Muscle of leg (tissue), 11 donors: Measurements from ENCODE around the gene A1CF. TPM values are rescaled to one million over a fixed set of nuclear protein-coding genes. Genes with fewer than 3 reads are reported as not detected.
A peak's percentile ranks its signal among the peaks of the same experiment; 100 is the strongest.

Experiments
- DNase-seq: peaks from one replicate; pipeline ENCODE4 v3.0.0; 2013
- H3K27ac ChIP-seq: one replicate; pipeline ENCODE4 v1.5.1; 2013; ENCODE audit warnings: mild to moderate bottlenecking, low read length, control low read depth
- H3K27me3 ChIP-seq: one replicate; pipeline ENCODE4 v1.6.1; 2013; ENCODE audit warnings: low read length; ENCODE audit not compliant: control insufficient read depth, insufficient read depth
- H3K36me3 ChIP-seq: one replicate; pipeline ENCODE4 v1.6.1; 2013; ENCODE audit warnings: low read length; ENCODE audit not compliant: control insufficient read depth, insufficient read depth
- H3K4me1 ChIP-seq: one replicate; pipeline ENCODE4 v1.6.1; 2013; ENCODE audit warnings: low read length; ENCODE audit not compliant: control insufficient read depth, insufficient read depth
- H3K4me3 ChIP-seq: one replicate; pipeline ENCODE4 v1.5.1; 2013; ENCODE audit warnings: low read length, control low read depth
- H3K9me3 ChIP-seq: replicated peaks from 2 replicates; pipeline ENCODE4 v1.6.1; 2013; ENCODE audit warnings: low read depth, low read length; ENCODE audit not compliant: control insufficient read depth
- WGBS: methylation state at CpG from one replicate; pipeline ENCODE4 v1.1.5; 2013; ENCODE audit warnings: missing lambda C conversion rate; ENCODE audit not compliant: insufficient coverage; 5-methylcytosine and 5-hydroxymethylcytosine counted together
- polyA plus RNA-seq, 8 donors: library from polyadenylated mRNA; unstranded; fragments of 120-200 nt; gene quantifications; one replicate each; pipeline versions ENCODE4 v1.2.1 to v1.2.3, GENCODE V29; 2013; ENCODE audit warnings: inconsistent platforms in 1 of 8, low replicate concordance in 1 of 8; ENCODE audit not compliant: insufficient read length in 8 of 8, insufficient read depth in 1 of 8
- total RNA-seq: library from RNA; stranded (reverse); fragments of 120-200 nt; gene quantifications from one replicate; pipeline ENCODE4 v1.2.4, GENCODE V29; 2013

Gene A1CF
- total and polyA plus RNA-seq, 9 donors = 0.01 to 2.4 (median 0.11) TPM; not detected in 4

- Histone ChIP-seq H3K27ac (no peak overlapping the region), H3K36me3 (no peaks in the 10 kb centered on the region), H3K27me3 (no peaks in the 10 kb centered on the region), H3K4me3 (no peak overlapping the region), H3K9me3 (no peaks in the 10 kb centered on the region), H3K4me1 (no peaks in the 10 kb centered on the region)
- 26% methylated on average over 4 of the region's 5 CpGs for WGBS
- no peak for DNase-seq
Measured at GRCh38 chr10:50874723-50875122, 10.7 kb downstream of the A1CF start.

DNA sequence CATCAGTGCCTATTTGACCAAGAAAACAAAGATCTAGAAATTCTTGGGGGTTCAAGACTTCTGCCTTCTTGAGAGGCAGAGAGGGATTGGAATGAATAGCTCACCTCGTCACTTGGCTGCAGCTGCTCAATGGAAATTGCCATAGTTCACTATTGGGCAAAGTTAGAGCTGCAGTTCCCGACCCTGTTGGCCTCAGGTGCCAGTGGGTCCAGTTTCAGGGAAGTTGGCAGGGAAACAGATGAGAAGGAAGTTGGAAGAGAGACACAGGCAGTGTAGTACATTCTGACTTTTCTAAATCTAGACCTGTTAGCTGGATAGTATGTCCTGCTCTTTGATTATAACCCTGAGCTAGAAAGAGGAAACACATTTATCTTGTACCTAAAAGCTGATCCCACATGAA lies 19.1 kb downstream of the A1CF start:
- DNase-seq = no peak
- Histone ChIP-seq H3K36me3 (no peaks in the 10 kb centered on the region), H3K27ac (no peak overlapping the region), H3K4me3 (no peak overlapping the region), H3K9me3 (no peaks in the 10 kb centered on the region), H3K4me1 (no peaks in the 10 kb centered on the region), H3K27me3 (no peaks in the 10 kb centered on the region)
- WGBS = 42% methylated on average over 2 of the region's 2 CpGs

- Histone ChIP-seq H3K36me3 (no peaks in the 10 kb centered on the region), H3K9me3 (no peaks in the 10 kb centered on the region), H3K27ac (no peak overlapping the region), H3K4me3 (no peak overlapping the region), H3K27me3 (no peaks in the 10 kb centered on the region), H3K4me1 (no peaks in the 10 kb centered on the region)
- WGBS = no CpG with 5 or more reads among the region's 3 CpGs
- DNase-seq = no peak
Measured at GRCh38 chr10:50862719-50863118, 22.7 kb downstream of the A1CF start.

- no peaks in the 10 kb centered on the region for H3K4me1 ChIP-seq
- no peak overlapping the region for H3K4me3 ChIP-seq
- H3K9me3 ChIP-seq = no peaks in the 10 kb centered on the region
- H3K27ac ChIP-seq = no peak overlapping the region
- no peak for DNase-seq
- no peaks in the 10 kb centered on the region for H3K27me3 ChIP-seq
- H3K36me3 ChIP-seq = no peaks in the 10 kb centered on the region
Measured at GRCh38 chr10:50861370-50861769, 24.1 kb downstream of the A1CF start.

- no peak for DNase-seq
- Histone ChIP-seq H3K9me3 (no peaks in the 10 kb centered on the region), H3K27me3 (no peaks in the 10 kb centered on the region), H3K27ac (no peak overlapping the region), H3K4me1 (no peaks in the 10 kb centered on the region), H3K4me3 (no peak overlapping the region), H3K36me3 (no peaks in the 10 kb centered on the region)
- no CpG with 5 or more reads among the region's 5 CpGs for WGBS
Measured at GRCh38 chr10:50857579-50857978, 27.8 kb downstream of the A1CF start.

- no peaks in the 10 kb centered on the region for H3K9me3 ChIP-seq
- H3K27ac ChIP-seq = no peak overlapping the region
- WGBS = no CpG with 5 or more reads among the region's 1 CpG
- H3K36me3 ChIP-seq = no peaks in the 10 kb centered on the region
- H3K27me3 ChIP-seq = no peaks in the 10 kb centered on the region
- no peaks in the 10 kb centered on the region for H3K4me1 ChIP-seq
- no peak overlapping the region for H3K4me3 ChIP-seq
- DNase-seq = no peak
Measured at GRCh38 chr10:50855461-50855860, 30.0 kb downstream of the A1CF start.

DNA sequence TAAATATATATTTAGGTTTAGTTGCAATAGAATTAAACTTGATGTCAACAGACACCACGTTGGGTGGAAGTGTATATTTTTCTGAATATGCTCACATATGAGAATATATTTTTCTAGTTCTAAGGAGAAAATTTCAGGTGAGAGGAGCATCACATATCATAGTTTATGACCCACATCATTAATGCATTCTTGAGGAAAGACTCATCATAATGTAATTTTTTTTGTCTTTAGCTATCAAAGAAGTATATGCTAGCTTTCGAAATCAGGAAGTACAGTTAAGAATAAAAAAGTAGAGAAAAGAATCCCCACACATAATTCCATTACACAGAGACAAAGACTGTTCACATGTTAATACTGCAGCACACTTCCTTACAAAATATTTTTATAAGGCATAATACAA lies 30.4 kb downstream of the A1CF start:
- H3K36me3 ChIP-seq = no peaks in the 10 kb centered on the region
- no CpG with 5 or more reads among the region's 2 CpGs for WGBS
- H3K4me1 ChIP-seq = no peaks in the 10 kb centered on the region
- no peak overlapping the region for H3K27ac ChIP-seq
- no peak for DNase-seq
- H3K27me3 ChIP-seq = no peaks in the 10 kb centered on the region
- no peaks in the 10 kb centered on the region for H3K9me3 ChIP-seq
- no peak overlapping the region for H3K4me3 ChIP-seq

GRCh38 chr10:50853557-50853956 lies 31.9 kb downstream of the A1CF start:
- DNase-seq = no peak
- Histone ChIP-seq H3K4me3 (no peak overlapping the region), H3K9me3 (no peaks in the 10 kb centered on the region), H3K27me3 (no peaks in the 10 kb centered on the region), H3K4me1 (no peaks in the 10 kb centered on the region), H3K36me3 (no peaks in the 10 kb centered on the region), H3K27ac (no peak overlapping the region)
- WGBS = no CpG with 5 or more reads among the region's 3 CpGs

DNA sequence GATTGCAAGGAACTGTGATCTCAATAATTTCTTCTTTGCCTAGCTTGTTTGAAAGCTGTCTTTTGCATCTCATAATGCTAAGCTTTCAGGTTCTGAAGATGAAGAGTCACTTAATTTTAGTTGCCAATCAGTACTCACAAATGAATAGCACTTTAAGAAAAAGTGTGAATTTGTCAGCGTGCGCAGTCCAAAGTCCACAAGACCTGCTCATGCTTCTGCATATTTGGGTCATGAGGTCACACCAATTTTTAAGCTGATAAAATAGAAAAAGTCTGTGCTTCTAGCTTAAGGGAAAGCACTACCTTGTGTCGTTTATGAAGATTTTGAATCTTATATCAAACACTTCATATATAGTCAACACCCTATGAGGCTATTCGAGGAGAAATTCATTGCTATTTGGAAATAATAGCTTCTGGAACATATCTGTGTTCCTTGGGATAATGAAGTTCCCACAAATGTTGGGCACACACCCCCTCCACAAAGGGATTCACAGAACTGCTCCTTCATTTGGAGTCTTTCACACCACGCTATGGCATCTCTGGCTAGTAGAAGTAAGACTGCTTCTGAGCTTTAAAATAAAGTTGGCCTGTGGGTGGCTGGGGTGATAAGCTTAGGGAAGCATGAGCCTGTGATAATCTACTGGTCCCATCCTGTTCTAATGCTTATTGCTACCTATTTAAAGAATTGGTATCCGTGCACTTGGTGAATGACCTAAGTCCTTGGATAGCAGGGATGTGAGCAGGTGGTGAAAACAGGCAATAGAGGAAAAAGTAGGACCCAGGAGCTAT lies 33.3 kb downstream of the A1CF start:
- WGBS = 75% methylated on average over 3 of the region's 6 CpGs
- peak; percentile 1 for DNase-seq

GRCh38 chr10:50850578-50851230 lies 34.7 kb downstream of the A1CF start:
- DNase-seq = no peak
- Histone ChIP-seq H3K27ac (no peak overlapping the region), H3K36me3 (no peaks in the 10 kb centered on the region), H3K27me3 (no peaks in the 10 kb centered on the region), H3K4me3 (no peak overlapping the region), H3K4me1 (no peaks in the 10 kb centered on the region), H3K9me3 (no peaks in the 10 kb centered on the region)
- 20% methylated on average over 1 of the region's 5 CpGs for WGBS

More for the DNA sequence above, 33.3 kb downstream of the A1CF start:
- Histone ChIP-seq H3K4me1 (no peaks in the 10 kb centered on the region), H3K27ac (no peak overlapping the region), H3K4me3 (no peak overlapping the region), H3K36me3 (no peaks in the 10 kb centered on the region), H3K9me3 (no peaks in the 10 kb centered on the region), H3K27me3 (no peaks in the 10 kb centered on the region)
